Measurements from ENCODE around the gene GLP2R. TPM values are rescaled to one million over a fixed set of nuclear protein-coding genes. Genes with fewer than 3 reads are reported as not detected.

The GLP2R gene
- total and polyA plus RNA-seq, 11 donors, result 0.05 to 0.91 (median 0.15) TPM; not detected in 3

DNA sequence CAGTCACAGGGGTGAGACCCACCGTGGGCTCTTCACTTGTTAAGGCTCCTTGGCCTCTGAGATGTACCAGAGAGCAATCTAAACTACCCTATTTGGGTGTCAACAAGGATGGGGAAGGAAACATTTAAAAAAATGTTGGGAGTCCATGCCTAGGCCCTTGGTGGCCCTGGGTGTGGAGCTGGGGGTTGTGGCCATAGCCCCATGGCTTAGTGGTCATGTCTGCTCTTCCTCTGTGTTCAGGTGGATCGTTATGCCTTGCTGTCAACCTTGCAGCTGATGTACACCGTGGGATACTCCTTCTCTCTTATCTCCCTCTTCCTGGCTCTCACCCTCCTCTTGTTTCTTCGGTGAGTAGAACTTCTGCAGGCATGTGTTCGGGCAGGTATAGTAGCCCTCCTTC lies 28.5 kb downstream of the GLP2R start:
- TF ChIP-seq, protein P1, sequence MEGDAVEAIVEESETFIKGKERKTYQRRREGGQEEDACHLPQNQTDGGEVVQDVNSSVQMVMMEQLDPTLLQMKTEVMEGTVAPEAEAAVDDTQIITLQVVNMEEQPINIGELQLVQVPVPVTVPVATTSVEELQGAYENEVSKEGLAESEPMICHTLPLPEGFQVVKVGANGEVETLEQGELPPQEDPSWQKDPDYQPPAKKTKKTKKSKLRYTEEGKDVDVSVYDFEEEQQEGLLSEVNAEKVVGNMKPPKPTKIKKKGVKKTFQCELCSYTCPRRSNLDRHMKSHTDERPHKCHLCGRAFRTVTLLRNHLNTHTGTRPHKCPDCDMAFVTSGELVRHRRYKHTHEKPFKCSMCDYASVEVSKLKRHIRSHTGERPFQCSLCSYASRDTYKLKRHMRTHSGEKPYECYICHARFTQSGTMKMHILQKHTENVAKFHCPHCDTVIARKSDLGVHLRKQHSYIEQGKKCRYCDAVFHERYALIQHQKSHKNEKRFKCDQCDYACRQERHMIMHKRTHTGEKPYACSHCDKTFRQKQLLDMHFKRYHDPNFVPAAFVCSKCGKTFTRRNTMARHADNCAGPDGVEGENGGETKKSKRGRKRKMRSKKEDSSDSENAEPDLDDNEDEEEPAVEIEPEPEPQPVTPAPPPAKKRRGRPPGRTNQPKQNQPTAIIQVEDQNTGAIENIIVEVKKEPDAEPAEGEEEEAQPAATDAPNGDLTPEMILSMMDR (IDR thresholded peaks at IDR 0.05), result no peak
- no peak for TF ChIP-seq POLR2A (IDR thresholded peaks at IDR 0.05)
- no peaks in the 10 kb centered on the region for H3K27me3 ChIP-seq
- intact Hi-C loops (cut with DNase I), result no loop called here
- peaks cover 0 to 11% (median 3%) of the 10 kb centered on the region in 12 donors for H3K9me3 ChIP-seq
- no peak overlapping the region for H3K27ac ChIP-seq
- WGBS, 4 donors, result 73 to 78% (median 74%) methylated on average over 5 of the region's 5 CpGs
- ATAC-seq (no peak), DNase-seq (no peak)
- no peak overlapping the region for H3K4me3 ChIP-seq
- H3K36me3 ChIP-seq, result no peaks in the 10 kb centered on the region
- H3K4me1 ChIP-seq, result no peaks in the 10 kb centered on the region

DNA sequence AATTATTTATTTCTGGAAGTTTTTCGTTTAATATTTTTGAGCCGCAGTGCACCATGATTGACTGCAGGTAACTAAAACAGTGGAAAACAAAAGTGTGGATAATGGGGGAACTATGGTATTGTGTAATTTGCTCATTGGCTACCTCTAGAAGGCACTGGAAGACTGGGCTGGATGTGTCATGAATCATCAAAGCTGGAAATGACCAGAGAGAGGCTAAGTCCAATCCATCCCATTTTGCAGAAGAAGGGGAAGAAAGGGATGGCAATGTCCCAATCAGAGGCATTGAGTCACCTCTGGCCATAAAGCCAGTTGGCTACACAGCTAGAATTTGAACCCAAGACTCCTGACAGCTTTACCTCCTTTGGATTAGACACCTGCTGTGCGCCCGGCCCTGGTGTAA lies 29.3 kb downstream of the GLP2R start:
- Histone ChIP-seq H3K27me3 (no peaks in the 10 kb centered on the region), H3K4me1 (no peaks in the 10 kb centered on the region), H3K4me3 (no peak overlapping the region), H3K36me3 (no peaks in the 10 kb centered on the region), H3K27ac (no peak overlapping the region), H3K9me3 (peaks cover 0 to 13% (median 5%) of the 10 kb centered on the region in 12 donors)
- no peak for TF ChIP-seq POLR2A (IDR thresholded peaks at IDR 0.05)
- TF ChIP-seq, protein P1 (IDR thresholded peaks at IDR 0.05), result no peak
- ATAC-seq (no peak), DNase-seq (no peak)
- intact Hi-C loops (cut with DNase I), result no loop called here
- 68 to 89% (median 81%) methylated on average over 4 of the region's 4 CpGs for WGBS, 4 donors

DNA sequence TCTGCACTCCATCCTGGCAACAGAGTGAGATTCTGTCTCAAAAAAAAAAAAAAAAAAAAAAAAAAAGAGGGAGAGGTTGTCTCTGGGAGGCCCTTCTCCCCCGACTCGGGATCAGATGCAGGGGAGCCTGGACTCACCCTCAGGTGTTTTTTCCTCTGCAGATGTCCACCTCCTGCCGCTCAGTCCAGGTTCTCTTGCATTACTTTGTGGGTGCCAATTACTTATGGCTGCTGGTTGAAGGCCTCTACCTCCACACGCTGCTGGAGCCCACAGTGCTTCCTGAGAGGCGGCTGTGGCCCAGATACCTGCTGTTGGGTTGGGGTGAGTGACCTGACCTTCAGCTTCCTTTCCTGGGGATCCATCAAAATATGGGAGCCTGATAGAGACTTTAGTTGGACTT lies 34.1 kb downstream of the GLP2R start:
- ATAC-seq, result no peak
- Histone ChIP-seq H3K4me1 (no peaks in the 10 kb centered on the region), H3K27ac (no peak overlapping the region), H3K36me3 (no peaks in the 10 kb centered on the region), H3K4me3 (no peak overlapping the region), H3K27me3 (no peaks in the 10 kb centered on the region), H3K9me3 (peaks cover 0 to 28% (median 11%) of the 10 kb centered on the region in 12 donors)
- intact Hi-C loops (cut with DNase I), result no loop called here
- no peak for DNase-seq
- WGBS, 4 donors, result 86 to 92% (median 89%) methylated on average over 5 of the region's 5 CpGs
- TF ChIP-seq, protein P1 (IDR thresholded peaks at IDR 0.05), result no peak
- TF ChIP-seq POLR2A (IDR thresholded peaks at IDR 0.05), result no peak

DNA sequence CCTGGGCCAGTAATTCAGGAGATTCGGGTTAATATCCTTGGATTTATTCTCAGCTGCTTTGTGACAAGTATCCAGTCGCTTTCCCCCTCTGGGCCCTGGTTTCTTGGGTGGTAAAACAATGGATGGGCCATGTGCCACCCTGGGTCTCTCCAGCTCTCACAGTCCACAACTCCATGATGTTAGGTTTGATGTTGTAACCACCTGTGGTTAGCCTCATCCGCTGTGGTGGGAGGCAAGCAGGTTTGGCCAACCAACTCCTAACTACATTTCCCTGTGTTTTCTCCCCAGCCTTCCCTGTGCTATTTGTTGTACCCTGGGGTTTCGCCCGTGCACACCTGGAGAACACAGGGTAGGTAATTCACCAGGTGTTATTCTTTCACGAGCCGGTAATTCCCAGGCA lies 35.1 kb downstream of the GLP2R start:
- TF ChIP-seq POLR2A (IDR thresholded peaks at IDR 0.05), result no peak
- TF ChIP-seq, protein P1 (IDR thresholded peaks at IDR 0.05), result no peak
- ATAC-seq, result no peak
- H3K4me1 ChIP-seq, result no peaks in the 10 kb centered on the region
- peaks cover 0 to 33% (median 11%) of the 10 kb centered on the region in 12 donors for H3K9me3 ChIP-seq
- H3K27ac ChIP-seq, result no peak overlapping the region
- WGBS, 4 donors, result 75 to 93% (median 89%) methylated on average over 7 of the region's 7 CpGs
- intact Hi-C loops (cut with DNase I), result no loop called here
- H3K36me3 ChIP-seq, result no peaks in the 10 kb centered on the region
- no peak for DNase-seq
- H3K4me3 ChIP-seq, result no peak overlapping the region
- H3K27me3 ChIP-seq, result no peaks in the 10 kb centered on the region

Data from heart left ventricle (tissue), 16 donors.